HG02981 (cell line): ENCODE data around the gene PPFIA3.
"Not testable (repeated sequence)": the region's sequence is repeated elsewhere in the genome, so short reads cannot be mapped to it uniquely, and the experiment has no call there.

ENCODE experiments used
- ATAC-seq: cut with Tn5 transposase; IDR thresholded peaks from one replicate; pipeline ENCODE4 v1.9.1; 2021; ENCODE audit warnings: mild to moderate bottlenecking, moderate library complexity; ENCODE audit not compliant: unreplicated experiment

PPFIA3 gene

DNA sequence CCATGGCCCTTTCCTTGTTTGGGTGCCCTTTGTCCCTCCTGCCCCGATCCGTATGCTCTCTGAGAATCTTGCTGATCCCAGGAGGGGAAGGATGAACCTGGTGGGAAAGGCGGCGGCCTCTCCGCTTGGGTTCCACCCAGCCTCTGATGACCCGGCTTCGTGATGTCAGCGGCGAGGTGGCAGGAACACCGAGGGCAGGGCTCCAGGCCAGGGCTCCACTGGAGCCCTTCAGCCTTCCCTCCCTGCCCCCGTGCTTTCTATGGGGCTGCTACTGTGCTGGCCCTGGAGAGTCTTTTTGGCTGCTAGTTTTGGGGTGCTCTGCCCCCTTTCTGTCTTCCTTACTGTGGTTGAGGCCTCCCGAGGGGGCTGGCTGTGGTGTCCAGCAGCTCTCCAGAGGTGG lies 17.0 kb upstream of the PPFIA3 start:
- ATAC-seq = no peak

DNA sequence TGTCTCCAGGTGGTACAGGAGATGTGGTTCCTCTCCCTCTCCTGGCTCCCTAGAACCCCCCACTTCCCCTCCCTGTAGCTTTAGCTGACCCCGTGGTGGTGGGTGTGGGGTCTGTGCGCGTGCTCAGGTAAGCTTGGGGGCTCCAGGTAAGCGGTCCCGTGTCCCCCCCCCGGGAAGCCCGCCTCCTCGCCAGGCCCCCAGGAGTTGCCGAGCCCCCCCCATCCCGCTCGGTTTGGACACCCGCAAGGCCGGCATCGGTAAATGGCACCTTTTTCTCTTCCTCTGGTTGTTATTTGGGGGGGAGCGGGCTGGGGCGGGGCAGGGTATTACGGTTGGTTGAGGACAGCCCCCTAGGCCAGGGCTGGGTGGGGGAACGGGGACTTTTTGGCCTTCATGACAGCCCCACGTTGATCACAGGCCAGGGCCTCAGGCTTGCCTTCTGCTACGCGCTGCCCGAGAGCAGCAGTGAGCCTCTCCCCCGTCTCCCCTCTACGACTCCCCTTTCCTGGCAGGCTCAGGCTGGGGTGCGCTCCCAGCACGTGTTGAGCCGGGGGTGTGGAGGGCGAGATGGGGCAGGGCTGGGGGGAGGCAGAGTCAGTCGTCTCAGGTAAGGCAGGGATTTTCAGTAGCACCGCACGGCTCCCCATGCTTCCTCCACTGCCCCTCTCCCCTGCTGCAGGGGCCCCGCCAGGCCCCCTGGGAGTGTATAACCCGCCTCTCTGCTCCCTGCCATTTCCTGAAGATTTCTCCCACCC lies 15.8 kb upstream of the PPFIA3 start:
- ATAC-seq = no peak

DNA sequence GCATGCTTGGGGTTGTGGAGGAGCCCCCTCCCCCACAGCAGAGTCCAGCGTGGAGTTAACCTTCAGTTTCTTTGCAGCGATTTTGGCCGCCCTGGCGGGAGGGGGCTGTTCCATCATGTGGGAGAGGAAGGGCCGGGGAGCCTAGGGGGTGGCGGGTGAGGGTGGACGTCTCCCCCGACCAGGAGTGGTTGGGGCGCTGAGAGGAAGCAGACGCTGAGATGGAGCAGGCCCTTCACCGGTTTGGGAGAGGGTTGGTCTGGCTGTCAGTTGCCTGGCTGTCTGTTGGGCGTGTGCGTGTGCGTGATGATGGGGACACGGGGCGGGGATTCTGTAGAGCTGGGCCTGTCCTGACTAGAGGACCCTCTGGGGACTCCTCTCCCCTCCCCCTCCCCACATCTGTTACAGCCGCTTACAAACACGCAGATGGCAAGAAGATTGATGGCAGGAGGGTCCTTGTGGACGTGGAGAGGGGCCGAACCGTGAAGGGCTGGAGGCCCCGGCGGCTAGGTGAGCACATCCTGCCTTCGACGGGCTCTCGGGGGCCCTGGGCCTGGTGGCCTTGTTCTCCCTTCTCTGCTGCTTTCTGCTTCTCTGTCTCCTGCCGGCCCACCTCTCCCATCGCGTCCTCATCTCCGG lies 15.0 kb upstream of the PPFIA3 start:
- ATAC-seq = no peak

DNA sequence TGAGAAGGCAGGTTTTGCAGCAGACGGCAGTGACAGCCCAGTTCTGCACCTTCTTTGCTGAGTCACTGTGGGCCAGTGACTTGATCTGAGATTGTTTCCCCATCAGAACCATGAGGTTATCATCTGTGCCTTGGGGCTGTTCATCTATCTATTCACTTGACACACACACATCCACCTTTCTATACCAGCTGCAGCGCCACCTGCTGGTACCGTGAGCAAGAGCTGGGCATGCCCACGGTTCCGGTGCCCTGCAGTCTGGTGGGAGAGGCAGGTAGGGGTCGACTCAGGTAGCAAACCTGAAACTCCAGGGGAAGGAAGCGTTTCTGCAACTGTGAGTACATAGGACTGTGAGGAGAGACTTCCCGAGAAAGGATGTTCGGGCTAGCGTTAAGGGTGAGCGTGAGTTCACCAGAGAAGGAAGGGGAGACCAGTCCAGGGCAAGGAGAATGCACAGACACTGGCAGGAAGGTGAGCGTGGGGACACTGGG lies 12.7 kb upstream of the PPFIA3 start:
- no peak for ATAC-seq

DNA sequence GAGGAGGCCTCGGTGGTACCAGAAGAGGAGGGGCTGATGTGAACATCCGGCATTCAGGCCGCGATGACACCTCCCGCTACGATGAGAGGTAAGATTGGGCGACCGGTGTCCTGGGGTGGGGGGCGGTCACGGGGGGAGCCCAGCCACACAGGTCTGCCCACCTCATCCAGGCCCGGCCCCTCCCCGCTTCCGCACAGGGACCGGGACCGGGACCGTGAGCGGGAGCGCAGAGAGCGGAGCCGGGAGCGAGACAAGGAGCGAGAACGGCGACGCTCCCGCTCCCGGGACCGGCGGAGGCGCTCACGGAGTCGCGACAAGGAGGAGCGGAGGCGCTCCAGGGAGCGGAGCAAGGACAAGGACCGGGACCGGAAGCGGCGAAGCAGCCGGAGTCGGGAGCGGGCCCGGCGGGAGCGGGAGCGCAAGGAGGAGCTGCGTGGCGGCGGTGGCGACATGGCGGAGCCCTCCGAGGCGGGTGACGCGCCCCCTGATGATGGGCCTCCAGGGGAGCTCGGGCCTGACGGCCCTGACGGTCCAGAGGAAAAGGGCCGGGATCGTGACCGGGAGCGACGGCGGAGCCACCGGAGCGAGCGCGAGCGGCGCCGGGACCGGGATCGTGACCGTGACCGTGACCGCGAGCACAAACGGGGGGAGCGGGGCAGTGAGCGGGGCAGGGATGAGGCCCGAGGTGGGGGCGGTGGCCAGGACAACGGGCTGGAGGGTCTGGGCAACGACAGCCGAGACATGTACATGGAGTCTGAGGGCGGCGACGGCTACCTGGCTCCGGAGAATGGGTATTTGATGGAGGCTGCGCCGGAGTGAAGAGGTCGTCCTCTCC lies 11.5 kb upstream of the PPFIA3 start:
- no peak for ATAC-seq

DNA sequence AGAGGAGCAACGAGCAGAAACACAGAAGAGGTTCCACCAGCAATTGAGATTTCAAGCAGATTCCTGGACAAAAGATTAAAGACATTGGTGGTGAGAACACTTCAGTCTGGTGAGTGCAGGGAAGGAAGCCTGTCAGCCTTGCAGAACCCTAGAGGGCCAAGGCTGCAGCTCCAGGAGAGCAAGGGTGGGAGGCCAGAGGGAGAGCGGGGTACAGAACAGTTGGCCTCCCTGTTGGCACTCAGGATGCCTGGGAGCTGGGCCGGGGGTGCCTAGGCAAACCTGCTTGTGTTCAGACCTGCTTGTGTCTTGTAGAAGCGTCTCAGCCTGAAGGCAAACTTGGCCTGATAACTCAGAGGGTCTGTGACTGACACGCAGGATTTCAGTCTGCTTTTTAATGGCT lies 10.3 kb upstream of the PPFIA3 start:
- ATAC-seq = no peak

DNA sequence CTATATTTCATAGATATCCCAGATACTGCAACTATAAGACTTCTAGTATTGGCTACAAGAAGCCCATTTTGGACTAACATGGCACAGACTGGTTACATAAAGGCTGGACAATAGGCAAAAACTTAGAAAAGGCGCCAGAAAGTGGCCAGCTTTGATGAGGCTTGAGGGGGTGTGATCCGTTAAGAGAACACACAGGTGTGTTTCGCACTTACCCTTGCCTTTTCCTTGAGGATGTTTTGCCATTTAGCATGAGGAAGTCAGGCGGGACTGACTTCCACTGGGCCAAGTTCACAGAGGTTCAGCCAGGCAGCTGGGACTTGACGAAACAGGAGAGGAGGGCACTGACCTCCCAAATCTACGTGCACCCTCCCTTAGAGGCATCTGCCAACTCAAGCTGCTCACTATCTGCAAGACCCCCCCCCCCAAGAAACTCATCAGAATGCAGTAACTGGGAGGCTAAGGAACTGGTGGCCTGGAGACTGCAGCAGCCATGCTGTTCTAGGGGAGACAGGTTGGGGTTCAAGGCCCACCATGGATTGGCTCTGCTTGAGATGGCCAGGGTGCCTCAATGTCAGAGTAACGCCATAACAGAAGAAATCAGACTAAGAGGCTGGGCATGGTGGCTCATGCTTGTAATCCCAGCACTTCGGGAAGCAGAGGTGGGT lies 9.6 kb upstream of the PPFIA3 start:
- no peak for ATAC-seq

DNA sequence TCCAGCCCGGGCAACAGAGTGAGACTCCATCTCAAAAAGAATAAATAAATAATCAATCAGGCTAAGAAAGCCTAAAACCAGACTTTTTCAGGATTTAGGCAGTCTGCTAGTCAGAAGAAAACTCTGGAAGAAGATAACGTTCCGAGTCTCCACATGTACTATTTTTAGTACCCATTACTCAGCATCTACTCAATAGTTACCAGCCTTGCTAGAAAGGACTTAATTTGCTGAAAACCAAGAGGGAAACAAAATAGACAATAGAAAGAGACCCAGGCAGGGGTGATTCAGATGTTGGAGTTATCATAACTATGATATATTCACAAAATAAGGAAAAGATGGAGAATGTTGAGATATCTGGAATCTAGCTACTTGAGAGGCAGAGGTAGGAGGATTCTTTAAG lies 8.8 kb upstream of the PPFIA3 start:
- ATAC-seq = no peak

DNA sequence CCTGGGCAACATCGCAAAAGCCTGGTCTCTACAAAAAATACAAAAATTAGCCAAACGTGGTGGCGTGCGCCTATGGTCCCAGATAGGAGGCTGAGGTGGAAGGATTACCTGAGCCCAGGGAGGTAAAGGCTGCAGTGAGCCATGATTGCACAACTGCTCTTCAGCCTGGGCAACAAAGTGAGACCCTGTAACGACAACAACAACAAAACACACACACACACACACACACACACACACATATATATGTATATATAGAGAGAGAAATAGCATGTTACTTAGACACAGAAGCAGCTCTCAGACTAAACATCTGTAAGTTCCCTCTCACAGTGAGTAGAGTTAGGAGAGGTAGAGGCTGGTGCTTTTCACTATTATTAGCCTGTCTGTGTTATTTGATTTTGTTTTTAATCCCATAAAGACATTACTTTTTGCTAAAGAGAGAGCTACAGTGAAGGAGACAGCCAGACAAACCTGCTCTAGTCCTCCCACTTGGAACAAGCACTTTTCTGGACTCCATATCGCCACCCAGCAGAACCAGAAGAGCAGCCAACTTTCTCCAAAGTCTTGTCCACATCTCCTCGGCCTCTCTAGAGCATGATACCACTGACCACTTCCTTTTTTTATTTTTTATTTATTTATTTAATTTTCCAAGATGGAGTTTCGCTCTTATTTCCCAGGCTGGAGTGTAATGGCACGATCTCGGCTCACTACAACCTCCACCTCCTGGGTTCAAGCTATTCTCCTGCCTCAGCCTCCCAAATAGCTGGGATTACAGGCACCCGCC lies 7.9 kb upstream of the PPFIA3 start:
- no peak for ATAC-seq

DNA sequence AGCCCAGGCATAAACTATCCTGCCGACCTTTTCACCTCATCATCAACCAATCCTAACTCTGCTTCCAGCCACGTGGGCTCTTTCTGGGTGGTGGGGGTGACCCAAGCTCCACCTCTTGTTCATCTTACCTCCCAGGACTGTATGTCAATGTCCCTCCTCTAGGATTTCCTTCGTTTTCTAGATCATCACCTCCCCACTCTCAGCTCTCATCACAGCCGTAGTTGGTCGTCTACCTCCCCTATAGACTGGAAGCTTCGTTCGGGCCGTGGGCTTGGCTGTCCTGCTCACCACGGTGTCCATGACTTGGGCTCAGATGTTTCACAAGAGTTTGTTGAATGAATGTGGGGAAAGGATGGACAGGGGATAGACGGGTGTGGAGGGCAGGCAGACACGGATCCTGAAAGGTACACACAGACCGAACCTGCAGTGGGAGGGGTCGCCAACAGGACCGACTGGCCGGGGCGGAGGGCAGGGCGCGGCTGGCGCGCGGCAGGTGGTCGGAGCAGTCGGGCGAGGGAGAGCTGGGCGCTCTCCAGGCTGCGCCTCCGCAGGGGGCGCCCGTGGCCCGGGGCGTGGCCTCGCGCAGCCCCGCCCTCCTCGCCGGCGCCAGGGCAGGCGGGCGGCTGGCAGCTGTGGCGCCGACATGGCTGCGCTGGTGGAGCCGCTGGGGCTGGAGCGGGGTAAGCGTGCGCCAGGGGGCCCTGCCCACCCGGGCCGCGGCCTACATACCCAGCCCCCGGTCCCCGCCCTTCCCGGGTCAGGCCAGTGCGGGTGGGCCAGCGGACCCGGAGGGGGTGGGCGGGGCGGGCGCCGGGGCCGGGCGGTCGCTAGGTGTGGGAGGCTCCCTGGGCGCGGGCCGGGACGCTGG lies 5.3 kb upstream of the PPFIA3 start, which contains the start of gene LIN7B:
Gene LIN7B, plus strand, starts transcription at position 609 of the 868 bp plus-strand sequence. Its CDS starts 35 bp downstream, at position 644.
- ATAC-seq = peak; percentile 43

DNA sequence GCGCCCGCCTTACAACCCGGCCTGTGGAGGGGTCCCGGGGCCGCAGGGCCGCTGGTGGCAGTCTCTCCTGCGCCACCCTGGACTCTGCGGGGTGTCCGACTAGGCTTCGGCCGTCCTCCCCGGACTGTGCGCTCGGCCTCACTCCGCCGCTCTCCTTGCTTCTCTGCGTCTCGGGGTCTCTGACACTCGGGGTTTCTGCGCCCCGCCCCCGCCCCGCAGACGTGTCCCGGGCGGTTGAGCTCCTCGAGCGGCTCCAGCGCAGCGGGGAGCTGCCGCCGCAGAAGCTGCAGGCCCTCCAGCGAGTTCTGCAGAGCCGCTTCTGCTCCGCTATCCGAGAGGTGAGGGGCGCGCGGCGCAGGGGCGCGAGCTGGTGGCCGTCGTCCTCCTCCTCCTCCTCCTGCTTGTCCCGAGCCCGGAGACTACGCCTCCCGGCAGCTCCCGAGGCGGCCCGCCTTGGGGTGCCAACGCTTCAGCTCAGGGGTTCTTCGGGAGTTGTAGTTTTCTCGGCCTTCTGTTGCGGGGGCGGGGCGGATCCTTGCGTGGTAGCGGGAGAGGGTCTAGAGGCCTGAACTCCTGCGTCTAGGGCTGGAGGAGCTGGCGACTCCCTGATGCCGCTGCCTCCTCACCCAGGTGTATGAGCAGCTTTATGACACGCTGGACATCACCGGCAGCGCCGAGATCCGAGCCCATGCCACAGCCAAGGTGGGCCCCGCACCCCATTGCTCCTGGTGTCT lies 4.5 kb upstream of the PPFIA3 start:
- no peak for ATAC-seq

DNA sequence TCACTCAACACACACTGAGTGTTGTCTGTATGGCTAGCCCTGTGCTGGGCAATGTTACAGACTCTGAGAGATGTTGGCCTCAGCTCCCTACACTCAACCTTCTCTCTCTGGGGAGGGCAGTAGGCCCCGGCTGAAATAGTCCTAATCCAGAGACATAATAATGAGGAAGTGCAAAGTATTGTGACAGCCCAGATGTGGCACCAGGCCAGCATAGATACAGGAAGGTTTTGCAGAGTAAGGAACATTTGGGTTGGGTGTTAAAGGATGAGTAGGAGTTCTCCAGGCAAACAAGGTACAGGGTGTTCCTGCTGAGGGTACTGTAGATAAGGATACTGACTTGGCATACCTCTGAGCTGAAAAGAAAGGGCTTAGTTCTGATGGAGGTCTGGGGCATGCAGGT lies 2.8 kb upstream of the PPFIA3 start:
- ATAC-seq = no peak

DNA sequence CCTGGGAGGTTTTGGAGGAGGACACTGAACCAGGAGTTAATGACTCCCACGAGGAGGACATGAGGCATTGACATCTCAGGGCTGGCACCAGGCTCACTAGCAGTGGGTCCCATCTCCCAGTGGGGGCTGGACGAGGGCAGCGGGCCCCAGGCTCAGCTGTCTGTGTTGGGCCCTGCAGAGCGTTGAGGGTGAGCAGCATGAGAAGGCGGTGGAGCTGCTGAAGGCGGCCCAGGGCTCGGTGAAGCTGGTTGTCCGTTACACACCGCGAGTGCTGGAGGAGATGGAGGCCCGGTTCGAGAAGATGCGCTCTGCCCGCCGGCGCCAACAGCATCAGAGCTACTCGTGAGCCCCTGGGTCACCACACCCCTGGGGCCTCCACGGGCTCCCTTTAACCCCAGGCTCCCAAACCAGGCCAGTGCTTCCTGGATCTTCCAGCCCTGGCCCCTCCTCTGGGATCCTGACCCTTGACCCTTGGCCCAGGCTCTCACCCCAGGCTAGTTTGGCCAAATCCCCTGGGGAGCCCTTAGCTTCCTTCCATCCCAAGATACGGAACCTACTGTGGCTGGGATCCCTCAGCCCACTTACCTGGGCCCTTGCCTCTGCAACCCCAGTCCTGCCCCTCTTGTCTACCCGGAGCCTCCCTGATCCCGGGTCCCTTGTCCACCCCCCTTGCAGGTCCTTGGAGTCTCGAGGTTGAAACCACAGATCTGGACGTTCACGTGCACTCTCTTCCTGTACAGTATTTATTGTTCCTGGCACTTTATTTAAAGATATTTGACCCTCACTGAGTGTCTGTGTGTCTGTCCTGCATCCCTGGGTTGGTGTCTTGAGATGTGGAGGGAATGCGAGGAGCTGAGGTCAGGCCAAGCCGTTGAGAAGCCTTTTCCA lies 1.4 kb upstream of the PPFIA3 start:
- no peak for ATAC-seq

DNA sequence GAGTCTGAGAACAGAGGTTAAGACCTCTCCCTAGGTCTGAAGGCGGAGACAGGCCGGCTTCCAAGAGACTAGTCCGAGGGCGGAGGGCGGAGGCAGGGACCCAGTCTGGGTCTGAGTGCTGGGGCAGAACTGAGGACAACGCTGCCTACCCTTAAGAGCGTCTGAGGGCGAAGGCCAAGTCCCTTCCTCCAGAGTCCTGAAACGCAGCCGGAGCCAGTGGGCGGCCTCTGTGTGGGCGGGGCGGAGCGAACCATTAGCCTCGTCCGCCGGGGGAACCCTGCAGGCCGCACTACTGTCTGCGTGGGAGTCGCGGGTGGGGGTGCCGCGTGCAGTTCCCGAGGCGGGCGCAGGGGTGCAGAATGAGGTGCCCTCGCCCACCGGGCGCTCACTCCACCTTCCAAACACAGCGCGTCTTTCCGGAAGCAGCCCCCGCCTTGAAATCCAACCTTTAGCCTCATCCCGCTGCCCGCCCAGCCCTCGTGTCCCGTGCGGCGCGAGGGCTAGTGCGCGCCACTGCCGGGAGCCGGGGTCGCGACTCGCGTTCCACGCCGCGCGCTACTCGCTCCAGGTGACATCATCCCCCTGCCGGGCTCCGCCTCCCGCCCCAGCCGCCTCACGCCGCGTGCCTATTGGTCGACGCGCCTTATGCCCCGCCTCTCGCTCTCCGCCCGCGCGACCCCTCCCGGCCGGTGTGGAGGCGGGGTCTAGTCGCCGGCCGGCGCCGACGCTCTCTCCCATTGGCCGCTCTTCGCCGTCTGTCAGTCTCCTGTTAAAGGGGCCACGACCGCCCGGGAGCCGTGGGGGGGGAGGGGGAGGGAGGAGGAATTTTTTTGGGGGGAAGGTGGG lies 556 bp upstream of the PPFIA3 start, which contains the start of gene C19orf73:
Gene C19orf73, minus strand, starts transcription at position 579 of the 846 bp plus-strand sequence. Its CDS starts 121 bp downstream, at position 458.
- ATAC-seq = peak; percentile 79

DNA sequence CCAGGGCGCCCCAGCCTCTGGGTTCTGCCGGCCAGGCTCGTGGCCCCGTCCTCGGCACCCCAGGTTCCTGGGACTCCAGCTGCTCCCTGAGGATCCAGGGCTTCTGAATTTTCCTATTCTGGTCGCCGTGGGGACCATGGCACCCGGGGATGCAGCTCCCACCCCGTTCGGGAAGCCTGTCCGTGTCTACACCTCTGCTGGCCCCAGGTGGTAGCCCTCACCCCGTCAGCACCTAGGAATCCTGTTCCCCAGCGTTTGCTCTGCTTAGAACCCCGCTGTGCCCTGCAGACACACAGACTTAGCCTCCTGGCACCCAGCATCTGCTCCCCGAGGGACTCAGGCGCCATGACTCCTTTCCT lies 960 bp downstream of the PPFIA3 start:
- no peak for ATAC-seq

DNA sequence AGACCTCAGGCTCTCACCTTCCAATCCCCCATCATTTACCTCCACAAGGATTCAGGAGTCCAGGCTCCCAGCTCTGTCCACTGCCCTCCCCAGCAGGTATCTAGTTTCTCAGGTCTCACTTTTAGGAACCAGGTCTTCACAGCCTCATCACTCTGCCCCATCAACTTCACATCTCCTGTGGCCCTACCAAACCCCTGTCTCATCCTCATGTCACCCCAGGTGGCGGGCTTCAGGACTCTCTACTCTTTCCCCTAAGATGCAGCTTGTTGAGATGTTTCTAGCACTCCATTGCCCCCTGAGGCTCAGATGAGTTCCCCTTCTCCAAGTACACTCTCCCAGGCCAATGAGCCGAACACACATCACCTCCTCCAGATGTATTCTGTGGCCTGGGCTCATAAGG lies 1.5 kb downstream of the PPFIA3 start:
- ATAC-seq = no peak

DNA sequence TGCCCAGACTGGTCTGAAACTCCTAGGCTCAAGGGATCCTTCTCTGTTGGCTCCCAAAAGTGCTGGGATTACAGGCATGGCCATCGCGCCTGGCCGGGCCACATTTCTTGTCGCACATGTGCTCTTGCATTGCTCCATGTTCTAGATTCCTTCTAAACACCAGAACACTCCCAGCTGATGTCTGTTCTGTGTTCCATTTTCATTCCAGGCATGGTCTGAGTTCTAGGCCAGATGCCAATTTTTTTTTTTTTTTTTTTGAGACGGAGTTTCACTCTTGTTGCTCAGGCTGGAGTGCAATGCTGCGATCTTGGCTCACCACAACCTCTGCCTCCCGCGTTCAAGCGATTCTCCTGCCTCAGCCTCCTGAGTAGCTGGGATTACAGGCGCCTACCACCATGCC lies 2.5 kb downstream of the PPFIA3 start:
- ATAC-seq = not testable (repeated sequence)
